ENCODE measurements around the gene C5orf22. TPM values are rescaled to one million over a fixed set of nuclear protein-coding genes. Genes with fewer than 3 reads are reported as not detected.
A peak's percentile ranks its signal among the peaks of the same experiment; 100 is the strongest.

The C5orf22 gene
- total RNA-seq, 1 experiment from 2014 or later: 31.9 TPM

- ChIA-PET CTCF (no interaction called here), POLR2A (ENCODE audit: low non-redundant PET) (no interaction called here)
- no peak overlapping the region for H3K4me3 ChIP-seq (ENCODE audit: low read depth, low read length, poor library complexity, severe bottlenecking)
- BruUV-seq (replicated peaks): no TSS peak
- TF ChIP-seq EZH2 (IDR thresholded peaks at IDR 0.05; ENCODE audit: borderline replicate concordance, low read depth, low read length, poor library complexity, severe bottlenecking) (no peak), CTCF (conservative IDR thresholded peaks at IDR 0.05; ENCODE audit: low read depth, low read length) (no peak)
- H3K4me1 ChIP-seq (ENCODE audit: insufficient read depth, low read length, poor library complexity, severe bottlenecking): no peaks in the 10 kb centered on the region
- H3K9me3 ChIP-seq (ENCODE audit: low read depth, low read length, poor library complexity, severe bottlenecking): peaks cover 6% of the 10 kb centered on the region
- no peaks in the 10 kb centered on the region for H3K36me3 ChIP-seq (ENCODE audit: insufficient read depth, low read length, poor library complexity, severe bottlenecking)
- no peak overlapping the region for H3K27ac ChIP-seq (ENCODE audit: low read depth, low read length, poor library complexity, severe bottlenecking)
- no peak for DNase-seq (ENCODE audit: low spot score)
- intact Hi-C loops (cut with micrococcal nuclease; ENCODE audit: unreplicated experiment): no loop called here
- no peaks in the 10 kb centered on the region for H3K27me3 ChIP-seq (replicated peaks; ENCODE audit: insufficient read depth, low read depth, low read length, poor library complexity)
Observed at GRCh38 chr5:31583129-31583528, 51.0 kb downstream of the C5orf22 start.

- Histone ChIP-seq H3K9me3 (ENCODE audit: low read depth, low read length, poor library complexity, severe bottlenecking) (peaks cover 6% of the 10 kb centered on the region), H3K36me3 (ENCODE audit: insufficient read depth, low read length, poor library complexity, severe bottlenecking) (no peaks in the 10 kb centered on the region), H3K4me1 (ENCODE audit: insufficient read depth, low read length, poor library complexity, severe bottlenecking) (no peaks in the 10 kb centered on the region), H3K27me3 (replicated peaks; ENCODE audit: insufficient read depth, low read depth, low read length, poor library complexity) (no peaks in the 10 kb centered on the region), H3K27ac (ENCODE audit: low read depth, low read length, poor library complexity, severe bottlenecking) (no peak overlapping the region), H3K4me3 (ENCODE audit: low read depth, low read length, poor library complexity, severe bottlenecking) (no peak overlapping the region)
- BruUV-seq (replicated peaks): no TSS peak
- TF ChIP-seq EZH2 (IDR thresholded peaks at IDR 0.05; ENCODE audit: borderline replicate concordance, low read depth, low read length, poor library complexity, severe bottlenecking) (no peak), CTCF (conservative IDR thresholded peaks at IDR 0.05; ENCODE audit: low read depth, low read length) (no peak)
- CTCF ChIA-PET: no interaction called here
- DNase-seq (ENCODE audit: low spot score): no peak
- intact Hi-C loops (cut with micrococcal nuclease; ENCODE audit: unreplicated experiment): no loop called here
- POLR2A ChIA-PET (ENCODE audit: low non-redundant PET): no interaction called here
Observed at GRCh38 chr5:31585166-31585894, 53.2 kb downstream of the C5orf22 start.

- Histone ChIP-seq H3K4me3 (ENCODE audit: low read depth, low read length, poor library complexity, severe bottlenecking) (no peak overlapping the region), H3K9me3 (ENCODE audit: low read depth, low read length, poor library complexity, severe bottlenecking) (peaks cover 6% of the 10 kb centered on the region), H3K27me3 (replicated peaks; ENCODE audit: insufficient read depth, low read depth, low read length, poor library complexity) (no peaks in the 10 kb centered on the region), H3K36me3 (ENCODE audit: insufficient read depth, low read length, poor library complexity, severe bottlenecking) (no peaks in the 10 kb centered on the region), H3K27ac (ENCODE audit: low read depth, low read length, poor library complexity, severe bottlenecking) (no peak overlapping the region), H3K4me1 (ENCODE audit: insufficient read depth, low read length, poor library complexity, severe bottlenecking) (no peaks in the 10 kb centered on the region)
- TF ChIP-seq CTCF (conservative IDR thresholded peaks at IDR 0.05; ENCODE audit: low read depth, low read length) (no peak), EZH2 (IDR thresholded peaks at IDR 0.05; ENCODE audit: borderline replicate concordance, low read depth, low read length, poor library complexity, severe bottlenecking) (no peak)
- intact Hi-C loops (cut with micrococcal nuclease; ENCODE audit: unreplicated experiment): no loop called here
- CTCF ChIA-PET: interaction anchor here (0.6 kb wide), 1 partner anchor 539 kb away, joined by 3 read pairs; no protein-coding TSS in a partner anchor
- DNase-seq (ENCODE audit: low spot score): peak; percentile 21
- no TSS peak for BruUV-seq (replicated peaks)
- POLR2A ChIA-PET (ENCODE audit: low non-redundant PET): no interaction called here
Observed at GRCh38 chr5:31585895-31586270, 53.8 kb downstream of the C5orf22 start.

All from A673 (cell line).